ENCODE measurements around the gene SLAMF6. TPM values are rescaled to one million over a fixed set of nuclear protein-coding genes. Genes with fewer than 3 reads are reported as not detected.

SLAMF6 gene
- polyA plus RNA-seq, 2 of the 4 experiments (the other 2 are of a cell fraction): not detected

DNA sequence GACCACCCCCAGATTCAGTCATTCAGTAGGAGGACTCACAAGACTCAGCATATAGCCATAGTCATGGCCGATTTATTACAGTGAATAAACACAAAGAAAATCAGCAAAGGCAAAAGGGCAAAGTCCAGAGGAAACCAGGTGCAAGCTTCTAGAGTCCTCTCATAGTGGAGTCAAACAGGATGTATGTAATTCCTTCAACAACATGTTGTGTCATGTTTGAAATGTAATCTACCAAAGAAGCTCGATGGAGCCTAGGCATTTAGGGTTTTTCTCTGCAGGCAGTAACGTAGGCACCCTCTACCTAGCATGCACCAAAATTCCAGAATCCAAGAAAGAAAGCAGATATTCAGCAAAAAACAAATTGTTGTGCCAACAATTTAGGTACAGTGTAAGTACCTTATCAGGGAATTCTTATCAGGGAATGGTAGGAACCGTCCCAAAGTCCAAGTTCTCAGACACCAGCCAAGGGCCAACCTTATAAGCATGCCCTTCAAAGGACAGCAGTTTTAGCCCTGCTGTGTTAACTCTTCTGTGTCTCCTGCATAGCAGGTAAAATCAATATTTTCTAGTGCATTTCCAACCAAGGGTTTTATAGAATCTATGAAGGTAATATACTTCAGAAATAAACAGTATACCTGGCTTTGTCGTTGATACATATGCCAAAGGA, 16.1 kb upstream of the SLAMF6 start:
- no peak for ATAC-seq
- CTCF ChIA-PET: no interaction called here
- WGBS (ENCODE audit: missing lambda C conversion rate): 53% methylated on average over 5 of the region's 5 CpGs
- POLR2A ChIA-PET: no interaction called here
- TF ChIP-seq, protein P1, sequence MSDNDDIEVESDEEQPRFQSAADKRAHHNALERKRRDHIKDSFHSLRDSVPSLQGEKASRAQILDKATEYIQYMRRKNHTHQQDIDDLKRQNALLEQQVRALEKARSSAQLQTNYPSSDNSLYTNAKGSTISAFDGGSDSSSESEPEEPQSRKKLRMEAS (IDR thresholded peaks at IDR 0.05): no peak
- TF ChIP-seq FOSL2 (IDR thresholded peaks at IDR 0.05): no peak
- TF ChIP-seq FOSL2 (CRISPR knock-in tag; IDR thresholded peaks at IDR 0.05): no peak
- TF ChIP-seq SREBF2 (IDR thresholded peaks at IDR 0.05): no peak
- TF ChIP-seq CHD2 (IDR thresholded peaks at IDR 0.05; ENCODE audit: low read length, partially characterized antibody): no peak
- TF ChIP-seq HOXB5 (CRISPR knock-in tag; IDR thresholded peaks at IDR 0.05): no peak
- no peak for TF ChIP-seq EHF (CRISPR knock-in tag; IDR thresholded peaks at IDR 0.05)
- TF ChIP-seq NR3C1 (IDR thresholded peaks at IDR 0.05): no peak
- TF ChIP-seq, protein P2, sequence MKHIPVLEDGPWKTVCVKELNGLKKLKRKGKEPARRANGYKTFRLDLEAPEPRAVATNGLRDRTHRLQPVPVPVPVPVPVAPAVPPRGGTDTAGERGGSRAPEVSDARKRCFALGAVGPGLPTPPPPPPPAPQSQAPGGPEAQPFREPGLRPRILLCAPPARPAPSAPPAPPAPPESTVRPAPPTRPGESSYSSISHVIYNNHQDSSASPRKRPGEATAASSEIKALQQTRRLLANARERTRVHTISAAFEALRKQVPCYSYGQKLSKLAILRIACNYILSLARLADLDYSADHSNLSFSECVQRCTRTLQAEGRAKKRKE (CRISPR knock-in tag; IDR thresholded peaks at IDR 0.05; ENCODE audit: low read depth): no peak
- H3K27ac ChIP-seq: peak overlapping the region in 1 of 2 experiments; percentile 38; a peak in 1 of 6 replicates
- H3K4me3 ChIP-seq: no peak overlapping the region
- no peak for DNase-seq (ENCODE audit: low read depth in 1 of 2, low spot score in 1 of 2)
- FAIRE-seq: no peak
- peaks cover 44% of the 10 kb centered on the region for H3K4me1 ChIP-seq
- H3K9me3 ChIP-seq: peaks cover 21% of the 10 kb centered on the region; the same call in 1 of the 3 replicates
- H3K4me2 ChIP-seq: peak overlapping the region; percentile 29

DNA sequence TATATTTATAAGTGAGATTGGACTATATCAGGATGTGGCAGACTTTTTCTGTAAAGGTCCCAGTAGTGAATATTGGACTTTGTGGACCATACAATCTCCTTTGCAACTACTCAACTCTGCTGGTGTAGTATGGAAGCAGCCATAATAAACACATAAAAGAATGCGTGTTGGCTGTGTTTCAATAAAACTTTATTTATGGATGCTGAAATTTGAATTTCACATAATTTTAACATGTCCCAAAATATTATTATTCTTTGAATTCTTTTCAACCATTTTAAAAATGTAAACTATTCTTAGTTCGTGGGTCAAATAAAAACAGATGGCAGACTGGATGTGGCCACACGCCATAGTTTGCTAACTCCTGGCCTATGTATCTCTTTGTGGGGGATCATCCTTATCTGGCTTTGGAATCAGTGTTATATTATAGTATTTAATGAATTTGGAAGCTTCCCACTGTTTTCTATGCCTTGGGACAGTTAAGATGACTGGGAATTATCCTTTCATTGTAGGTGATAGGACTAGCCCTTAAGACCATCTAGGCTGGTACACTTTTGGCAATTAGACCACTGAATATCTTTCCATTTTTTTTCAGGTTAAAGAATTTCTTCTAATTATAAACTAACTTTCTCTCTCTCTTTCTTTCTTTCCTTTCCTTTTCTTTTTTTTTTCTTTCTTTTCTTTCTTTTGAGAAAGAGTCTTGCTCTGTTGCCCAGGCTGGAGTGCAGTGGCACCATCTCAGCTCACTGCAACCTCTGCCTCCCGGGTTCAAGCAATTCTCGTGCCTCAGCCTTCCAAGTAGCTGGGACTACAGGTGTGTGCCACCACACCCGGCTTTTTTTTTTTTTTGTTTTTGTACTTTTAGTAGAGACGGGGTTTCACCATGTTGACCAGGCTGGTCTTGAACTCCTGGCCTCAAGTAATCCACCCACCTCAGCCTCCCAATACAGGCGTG, 14.9 kb upstream of the SLAMF6 start:
- H3K9me3 ChIP-seq: peaks cover 27% of the 10 kb centered on the region; the same call in 2 of the 3 replicates

More for the DNA sequence above, 14.9 kb upstream of the SLAMF6 start:
- ChIA-PET POLR2A (no interaction called here), CTCF (interaction anchor here (0.7 kb wide), 1 partner anchor 573 kb away, joined by 3 read pairs; no protein-coding TSS in a partner anchor)
- no peak for ATAC-seq
- no peak for DNase-seq (ENCODE audit: low read depth in 1 of 2, low spot score in 1 of 2)
- H3K27ac ChIP-seq: no peak overlapping the region
- FAIRE-seq: no peak
- TF ChIP-seq CBX2 (IDR thresholded peaks at IDR 0.05; ENCODE audit: borderline replicate concordance, low read depth): no peak
- TF ChIP-seq, protein P3, sequence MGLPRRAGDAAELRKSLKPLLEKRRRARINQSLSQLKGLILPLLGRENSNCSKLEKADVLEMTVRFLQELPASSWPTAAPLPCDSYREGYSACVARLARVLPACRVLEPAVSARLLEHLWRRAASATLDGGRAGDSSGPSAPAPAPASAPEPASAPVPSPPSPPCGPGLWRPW (IDR thresholded peaks at IDR 0.05): no peak
- TF ChIP-seq, protein P4, sequence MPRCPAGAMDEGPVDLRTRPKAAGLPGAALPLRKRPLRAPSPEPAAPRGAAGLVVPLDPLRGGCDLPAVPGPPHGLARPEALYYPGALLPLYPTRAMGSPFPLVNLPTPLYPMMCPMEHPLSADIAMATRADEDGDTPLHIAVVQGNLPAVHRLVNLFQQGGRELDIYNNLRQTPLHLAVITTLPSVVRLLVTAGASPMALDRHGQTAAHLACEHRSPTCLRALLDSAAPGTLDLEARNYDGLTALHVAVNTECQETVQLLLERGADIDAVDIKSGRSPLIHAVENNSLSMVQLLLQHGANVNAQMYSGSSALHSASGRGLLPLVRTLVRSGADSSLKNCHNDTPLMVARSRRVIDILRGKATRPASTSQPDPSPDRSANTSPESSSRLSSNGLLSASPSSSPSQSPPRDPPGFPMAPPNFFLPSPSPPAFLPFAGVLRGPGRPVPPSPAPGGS (IDR thresholded peaks at IDR 0.05): no peak
- TF ChIP-seq PHF8 (IDR thresholded peaks at IDR 0.05; ENCODE audit: borderline replicate concordance, low read depth): no peak
- TF ChIP-seq, protein P5, sequence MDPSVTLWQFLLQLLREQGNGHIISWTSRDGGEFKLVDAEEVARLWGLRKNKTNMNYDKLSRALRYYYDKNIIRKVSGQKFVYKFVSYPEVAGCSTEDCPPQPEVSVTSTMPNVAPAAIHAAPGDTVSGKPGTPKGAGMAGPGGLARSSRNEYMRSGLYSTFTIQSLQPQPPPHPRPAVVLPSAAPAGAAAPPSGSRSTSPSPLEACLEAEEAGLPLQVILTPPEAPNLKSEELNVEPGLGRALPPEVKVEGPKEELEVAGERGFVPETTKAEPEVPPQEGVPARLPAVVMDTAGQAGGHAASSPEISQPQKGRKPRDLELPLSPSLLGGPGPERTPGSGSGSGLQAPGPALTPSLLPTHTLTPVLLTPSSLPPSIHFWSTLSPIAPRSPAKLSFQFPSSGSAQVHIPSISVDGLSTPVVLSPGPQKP (IDR thresholded peaks at IDR 0.05; ENCODE audit: low read depth, low read length): no peak
- TF ChIP-seq, protein P6, sequence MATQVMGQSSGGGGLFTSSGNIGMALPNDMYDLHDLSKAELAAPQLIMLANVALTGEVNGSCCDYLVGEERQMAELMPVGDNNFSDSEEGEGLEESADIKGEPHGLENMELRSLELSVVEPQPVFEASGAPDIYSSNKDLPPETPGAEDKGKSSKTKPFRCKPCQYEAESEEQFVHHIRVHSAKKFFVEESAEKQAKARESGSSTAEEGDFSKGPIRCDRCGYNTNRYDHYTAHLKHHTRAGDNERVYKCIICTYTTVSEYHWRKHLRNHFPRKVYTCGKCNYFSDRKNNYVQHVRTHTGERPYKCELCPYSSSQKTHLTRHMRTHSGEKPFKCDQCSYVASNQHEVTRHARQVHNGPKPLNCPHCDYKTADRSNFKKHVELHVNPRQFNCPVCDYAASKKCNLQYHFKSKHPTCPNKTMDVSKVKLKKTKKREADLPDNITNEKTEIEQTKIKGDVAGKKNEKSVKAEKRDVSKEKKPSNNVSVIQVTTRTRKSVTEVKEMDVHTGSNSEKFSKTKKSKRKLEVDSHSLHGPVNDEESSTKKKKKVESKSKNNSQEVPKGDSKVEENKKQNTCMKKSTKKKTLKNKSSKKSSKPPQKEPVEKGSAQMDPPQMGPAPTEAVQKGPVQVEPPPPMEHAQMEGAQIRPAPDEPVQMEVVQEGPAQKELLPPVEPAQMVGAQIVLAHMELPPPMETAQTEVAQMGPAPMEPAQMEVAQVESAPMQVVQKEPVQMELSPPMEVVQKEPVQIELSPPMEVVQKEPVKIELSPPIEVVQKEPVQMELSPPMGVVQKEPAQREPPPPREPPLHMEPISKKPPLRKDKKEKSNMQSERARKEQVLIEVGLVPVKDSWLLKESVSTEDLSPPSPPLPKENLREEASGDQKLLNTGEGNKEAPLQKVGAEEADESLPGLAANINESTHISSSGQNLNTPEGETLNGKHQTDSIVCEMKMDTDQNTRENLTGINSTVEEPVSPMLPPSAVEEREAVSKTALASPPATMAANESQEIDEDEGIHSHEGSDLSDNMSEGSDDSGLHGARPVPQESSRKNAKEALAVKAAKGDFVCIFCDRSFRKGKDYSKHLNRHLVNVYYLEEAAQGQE (IDR thresholded peaks at IDR 0.05): no peak
- peaks cover 38% of the 10 kb centered on the region for H3K4me1 ChIP-seq
- no peak overlapping the region for H3K4me2 ChIP-seq
- WGBS (ENCODE audit: missing lambda C conversion rate): 82% methylated on average over 8 of the region's 8 CpGs
- H3K4me3 ChIP-seq: no peak overlapping the region

Measured in A549 (cell line).